Astrocyte (in vitro differentiated cells and primary cell): Measurements from ENCODE around the gene HSD11B2.

Experiments used
- CTCF ChIP-seq: IDR thresholded peaks from 2 replicates; pipeline ENCODE4 v1.5.1; 2011; ENCODE audit warnings: low read depth, mild to moderate bottlenecking, inconsistent platforms, low read length, moderate library complexity; ENCODE audit not compliant: insufficient read depth
- EZH2 ChIP-seq: IDR thresholded peaks from 2 replicates; pipeline ENCODE4 v1.6.1; 2012; ENCODE audit warnings: mild to moderate bottlenecking, low read length, inconsistent platforms; ENCODE audit not compliant: insufficient read depth

GRCh38 chr16:67468731-67469130 is 37.8 kb downstream of the HSD11B2 start:
- TF ChIP-seq CTCF (no peak), EZH2 (no peak)
